ENCODE data around the gene EVPLL.

Gene EVPLL

DNA sequence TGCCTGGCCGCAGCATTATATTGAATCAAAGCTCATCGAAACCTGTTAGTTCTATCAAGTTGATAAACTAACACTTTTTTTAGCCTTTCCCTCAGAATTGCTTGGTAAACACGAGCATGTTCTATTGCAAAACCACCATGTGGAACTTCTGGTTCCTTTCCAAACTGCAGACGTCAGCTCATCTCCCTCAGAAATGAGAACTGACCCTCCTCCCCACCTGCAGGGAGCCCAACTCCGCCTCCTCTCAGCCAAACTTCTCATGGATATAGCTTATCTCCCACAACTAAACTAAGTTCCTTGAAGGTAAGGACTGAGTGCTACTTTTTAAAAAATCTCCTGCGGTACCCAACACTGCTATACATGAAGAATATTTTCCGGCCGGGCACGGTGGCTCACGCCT, 21.0 kb upstream of the EVPLL start:
- TF ChIP-seq, protein P1, sequence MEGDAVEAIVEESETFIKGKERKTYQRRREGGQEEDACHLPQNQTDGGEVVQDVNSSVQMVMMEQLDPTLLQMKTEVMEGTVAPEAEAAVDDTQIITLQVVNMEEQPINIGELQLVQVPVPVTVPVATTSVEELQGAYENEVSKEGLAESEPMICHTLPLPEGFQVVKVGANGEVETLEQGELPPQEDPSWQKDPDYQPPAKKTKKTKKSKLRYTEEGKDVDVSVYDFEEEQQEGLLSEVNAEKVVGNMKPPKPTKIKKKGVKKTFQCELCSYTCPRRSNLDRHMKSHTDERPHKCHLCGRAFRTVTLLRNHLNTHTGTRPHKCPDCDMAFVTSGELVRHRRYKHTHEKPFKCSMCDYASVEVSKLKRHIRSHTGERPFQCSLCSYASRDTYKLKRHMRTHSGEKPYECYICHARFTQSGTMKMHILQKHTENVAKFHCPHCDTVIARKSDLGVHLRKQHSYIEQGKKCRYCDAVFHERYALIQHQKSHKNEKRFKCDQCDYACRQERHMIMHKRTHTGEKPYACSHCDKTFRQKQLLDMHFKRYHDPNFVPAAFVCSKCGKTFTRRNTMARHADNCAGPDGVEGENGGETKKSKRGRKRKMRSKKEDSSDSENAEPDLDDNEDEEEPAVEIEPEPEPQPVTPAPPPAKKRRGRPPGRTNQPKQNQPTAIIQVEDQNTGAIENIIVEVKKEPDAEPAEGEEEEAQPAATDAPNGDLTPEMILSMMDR (IDR thresholded peaks at IDR 0.05): no peak

DNA sequence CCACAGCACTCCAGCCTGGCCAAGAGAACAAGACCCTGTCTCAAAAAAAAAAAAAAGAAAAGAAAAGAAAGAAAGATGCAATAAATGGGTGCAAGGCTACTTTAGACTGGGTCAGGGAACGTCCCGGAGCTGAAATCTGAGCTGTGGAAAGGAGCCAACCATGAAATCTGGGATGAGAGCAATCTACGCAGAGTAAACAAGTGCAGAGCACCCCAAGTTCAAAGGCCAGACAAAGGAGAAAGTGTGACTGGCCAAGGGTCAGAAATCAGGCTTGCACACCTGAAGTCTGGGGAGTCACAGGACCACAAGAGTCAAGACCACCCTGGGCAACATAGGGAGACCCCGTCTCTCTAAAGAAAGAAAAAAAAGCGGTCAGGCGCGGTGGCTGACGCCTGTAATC, 17.1 kb upstream of the EVPLL start:
- TF ChIP-seq, protein P1 (IDR thresholded peaks at IDR 0.05): no peak

DNA sequence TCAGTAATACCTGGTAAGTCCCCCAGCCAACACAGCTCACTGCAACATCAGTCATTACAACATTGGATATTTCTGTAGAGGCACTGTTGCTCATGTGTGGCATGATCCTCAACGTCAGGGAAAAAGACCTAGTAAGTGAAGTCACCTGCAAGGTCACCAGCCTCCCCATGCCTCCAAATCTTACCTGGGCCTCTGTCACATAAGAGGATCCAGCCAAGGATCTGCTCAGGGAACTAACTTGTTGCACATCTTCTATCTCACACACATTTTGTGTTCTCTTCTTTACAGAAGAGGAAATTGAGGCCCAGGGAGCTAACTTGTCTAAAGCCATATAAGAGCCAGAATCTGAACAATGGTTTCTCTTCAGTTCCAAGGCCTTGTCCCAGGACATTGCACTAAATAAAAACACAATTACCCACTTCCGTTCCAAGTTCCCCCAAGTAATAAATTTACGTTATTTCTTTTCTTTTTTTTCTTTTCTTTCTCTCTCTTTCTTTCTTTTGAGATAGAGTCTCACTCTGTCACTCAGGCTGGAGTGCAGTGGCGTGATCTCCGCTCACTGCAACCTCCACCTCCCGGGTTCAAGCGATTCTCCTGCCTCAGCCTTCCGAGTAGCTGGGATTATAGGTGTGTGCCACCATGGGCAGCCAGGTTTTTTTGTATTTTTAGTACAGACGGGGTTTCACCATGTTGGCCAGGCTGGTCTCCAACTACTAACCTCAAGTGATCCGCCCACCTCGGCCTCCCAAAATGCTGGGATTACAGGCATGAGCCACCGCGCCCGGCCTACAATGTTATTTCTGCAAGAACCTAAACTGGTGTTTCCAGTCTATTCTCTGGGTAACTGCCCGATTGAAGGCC, 15.5 kb upstream of the EVPLL start:
- TF ChIP-seq, protein P1 (IDR thresholded peaks at IDR 0.05): no peak

DNA sequence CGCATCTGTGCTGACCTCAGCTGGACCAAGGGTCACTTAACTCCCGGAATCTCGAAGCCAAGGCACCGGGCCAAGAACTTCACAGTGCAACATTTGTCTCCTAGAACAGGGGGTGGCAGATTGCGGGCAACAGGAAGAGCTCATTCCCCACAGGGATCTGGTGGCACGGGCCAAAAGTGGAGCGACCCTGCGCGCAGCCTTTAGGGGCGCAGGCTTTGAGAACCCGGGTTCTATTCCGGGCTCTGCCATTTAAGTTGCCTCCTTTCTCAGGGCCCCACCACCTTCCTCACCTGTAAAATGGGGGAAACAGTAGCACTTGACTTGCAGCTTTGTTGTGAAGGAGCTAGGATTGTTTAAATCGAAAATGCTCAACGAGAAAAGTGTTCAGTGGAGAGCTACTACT, 14.9 kb upstream of the EVPLL start:
- TF ChIP-seq, protein P1 (IDR thresholded peaks at IDR 0.05): no peak

DNA sequence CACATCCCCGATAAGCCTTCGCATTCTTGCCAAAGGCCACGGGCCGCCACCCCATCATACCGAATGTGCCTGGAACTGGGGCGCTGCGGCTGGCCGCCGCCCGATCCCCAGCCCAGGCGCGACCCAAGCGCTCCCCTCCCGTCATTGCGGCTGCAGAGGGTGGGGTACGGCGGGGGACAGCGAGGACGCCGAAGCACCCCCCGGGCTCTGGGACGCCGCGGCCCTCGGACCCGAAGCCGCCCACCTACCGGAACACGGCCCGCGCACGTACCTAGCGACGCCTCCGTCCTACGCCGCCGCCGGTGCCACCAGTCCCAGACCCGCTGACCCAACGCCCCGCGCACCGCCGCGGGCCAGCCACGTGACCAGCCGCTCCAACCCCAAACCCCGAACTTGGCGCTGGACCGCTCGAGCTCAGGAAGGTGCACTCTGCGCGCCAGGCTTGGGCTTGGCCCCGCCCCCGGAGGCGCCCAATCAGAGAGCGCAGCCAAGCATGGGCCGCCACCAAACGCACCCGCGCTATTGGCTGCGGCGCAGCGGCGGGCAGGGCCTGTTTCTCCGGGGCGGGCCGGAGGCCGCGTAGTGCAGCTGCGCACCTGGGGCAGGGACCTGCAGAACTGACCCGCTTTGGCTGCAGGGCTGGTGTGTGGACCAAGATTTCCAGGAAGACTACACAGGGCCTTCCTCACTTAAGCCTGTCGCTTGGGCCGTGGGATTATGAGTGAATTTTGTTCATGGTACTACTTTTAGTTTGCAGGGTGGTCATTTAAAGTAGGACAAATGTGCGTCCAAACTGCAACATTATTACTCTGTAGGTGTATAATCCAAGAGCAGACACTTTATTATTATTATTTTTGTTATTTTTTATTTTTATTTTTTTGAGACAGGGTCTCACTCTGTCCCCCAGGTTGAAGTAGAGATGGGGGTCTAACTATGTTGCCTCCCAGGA, 14.2 kb upstream of the EVPLL start, which contains the start of gene SHMT1:
TSS of gene SHMT1 (minus strand) at position 450 of the 949 bp plus-strand sequence. CDS start 7,569 bp downstream, outside the sequence.
- TF ChIP-seq, protein P1 (IDR thresholded peaks at IDR 0.05): no peak

DNA sequence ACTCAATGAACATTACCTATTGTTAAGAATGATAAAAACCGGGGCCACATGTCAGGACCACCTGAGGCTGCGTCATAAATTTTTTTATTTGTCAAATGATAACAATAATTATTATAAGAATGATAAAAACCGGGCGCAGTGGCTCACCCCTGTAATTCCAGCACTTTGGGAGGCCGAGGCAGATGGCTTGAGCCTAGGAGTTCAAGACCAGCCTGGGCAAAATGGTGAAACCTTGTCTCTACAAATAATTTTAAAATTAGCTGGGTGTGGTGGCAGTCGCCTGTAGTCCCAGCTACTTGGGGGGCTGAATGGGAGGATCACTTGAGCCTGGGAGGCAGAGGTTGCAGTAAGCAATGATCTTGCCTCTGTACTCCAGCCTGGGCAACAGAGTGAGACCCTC, 13.4 kb upstream of the EVPLL start:
- TF ChIP-seq, protein P1 (IDR thresholded peaks at IDR 0.05): no peak

DNA sequence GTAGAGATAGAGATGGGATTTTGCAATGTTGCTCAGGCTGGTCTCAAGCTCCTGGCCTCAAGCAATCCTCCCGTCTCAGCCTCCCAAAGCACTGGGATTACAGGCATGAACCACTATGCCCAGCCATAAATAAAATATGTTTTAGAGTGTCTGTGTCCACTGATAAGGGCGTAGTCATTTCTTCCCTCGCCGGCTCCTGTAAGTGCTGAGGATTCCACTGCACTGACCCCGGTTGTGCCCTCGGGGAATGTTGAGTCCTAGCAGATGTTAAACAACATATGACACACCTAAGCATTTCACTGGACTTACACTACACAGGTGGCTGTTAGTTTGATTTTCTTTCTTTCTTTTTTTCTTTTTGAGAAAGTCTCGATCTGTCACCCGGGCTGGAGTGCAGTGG, 8.6 kb upstream of the EVPLL start:
- TF ChIP-seq, protein P1 (IDR thresholded peaks at IDR 0.05): no peak
